PC-9 (cell line): Measurements from ENCODE around the gene CLDN20.

Source experiments
- EZH2 ChIP-seq: fragments of 200-600 bp; sonication (generic); IDR thresholded peaks from 2 replicates; pipeline ENCODE4 v1.8.0; 2017; ENCODE audit warnings: antibody characterized with exemption, low read depth
- TF ChIP-seq, protein P1 (sequence below): fragments of 200-600 bp; sonication (generic); conservative IDR thresholded peaks from 2 replicates; pipeline ENCODE4 v1.6.1; 2017; ENCODE audit warnings: mixed run types, antibody characterized with exemption, mild to moderate bottlenecking, moderate library complexity

DNA sequence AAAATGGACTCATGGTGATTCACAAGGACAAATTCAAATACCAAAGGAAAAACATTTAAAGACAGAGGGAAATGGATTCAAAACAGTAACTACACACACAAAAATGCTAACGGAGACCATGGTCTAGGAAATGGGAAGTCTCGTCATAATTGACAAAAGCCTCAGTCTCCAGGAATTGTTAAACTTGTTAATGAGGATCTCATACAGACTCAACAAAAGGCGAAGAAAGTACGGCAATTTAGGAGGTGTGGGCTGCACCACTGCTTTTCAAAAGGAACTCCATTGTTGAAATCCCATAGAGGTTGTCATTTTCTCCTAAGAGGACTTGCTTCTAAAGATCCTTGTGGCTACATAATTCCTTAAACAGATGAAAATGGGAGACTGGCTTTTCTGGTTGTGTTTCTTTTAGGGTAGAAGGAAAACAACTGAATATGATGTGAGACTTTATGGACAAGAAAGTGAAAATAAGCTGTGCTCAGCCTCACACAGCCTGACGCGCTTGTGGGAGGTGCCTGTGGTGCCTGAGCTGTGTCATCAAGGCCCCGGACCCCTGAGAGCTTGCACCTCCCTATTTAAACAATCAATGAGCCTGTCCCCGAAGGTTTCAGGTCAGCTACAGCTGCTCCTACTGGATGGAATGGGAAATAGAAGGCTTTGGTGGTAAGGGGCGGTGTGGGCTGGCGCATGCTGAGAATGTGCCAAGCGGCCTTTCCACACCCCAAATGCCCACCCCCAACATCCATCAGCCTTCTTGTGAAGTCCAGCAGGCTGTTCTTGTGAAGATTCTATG is 2.5 kb upstream of the CLDN20 start:
- TF ChIP-seq, protein P1, sequence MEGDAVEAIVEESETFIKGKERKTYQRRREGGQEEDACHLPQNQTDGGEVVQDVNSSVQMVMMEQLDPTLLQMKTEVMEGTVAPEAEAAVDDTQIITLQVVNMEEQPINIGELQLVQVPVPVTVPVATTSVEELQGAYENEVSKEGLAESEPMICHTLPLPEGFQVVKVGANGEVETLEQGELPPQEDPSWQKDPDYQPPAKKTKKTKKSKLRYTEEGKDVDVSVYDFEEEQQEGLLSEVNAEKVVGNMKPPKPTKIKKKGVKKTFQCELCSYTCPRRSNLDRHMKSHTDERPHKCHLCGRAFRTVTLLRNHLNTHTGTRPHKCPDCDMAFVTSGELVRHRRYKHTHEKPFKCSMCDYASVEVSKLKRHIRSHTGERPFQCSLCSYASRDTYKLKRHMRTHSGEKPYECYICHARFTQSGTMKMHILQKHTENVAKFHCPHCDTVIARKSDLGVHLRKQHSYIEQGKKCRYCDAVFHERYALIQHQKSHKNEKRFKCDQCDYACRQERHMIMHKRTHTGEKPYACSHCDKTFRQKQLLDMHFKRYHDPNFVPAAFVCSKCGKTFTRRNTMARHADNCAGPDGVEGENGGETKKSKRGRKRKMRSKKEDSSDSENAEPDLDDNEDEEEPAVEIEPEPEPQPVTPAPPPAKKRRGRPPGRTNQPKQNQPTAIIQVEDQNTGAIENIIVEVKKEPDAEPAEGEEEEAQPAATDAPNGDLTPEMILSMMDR: no peak
- no peak for TF ChIP-seq EZH2
